ENCODE results near the gene DVL1.
A peak's percentile ranks its signal among the peaks of the same experiment; 100 is the strongest.

The DVL1 gene

DNA sequence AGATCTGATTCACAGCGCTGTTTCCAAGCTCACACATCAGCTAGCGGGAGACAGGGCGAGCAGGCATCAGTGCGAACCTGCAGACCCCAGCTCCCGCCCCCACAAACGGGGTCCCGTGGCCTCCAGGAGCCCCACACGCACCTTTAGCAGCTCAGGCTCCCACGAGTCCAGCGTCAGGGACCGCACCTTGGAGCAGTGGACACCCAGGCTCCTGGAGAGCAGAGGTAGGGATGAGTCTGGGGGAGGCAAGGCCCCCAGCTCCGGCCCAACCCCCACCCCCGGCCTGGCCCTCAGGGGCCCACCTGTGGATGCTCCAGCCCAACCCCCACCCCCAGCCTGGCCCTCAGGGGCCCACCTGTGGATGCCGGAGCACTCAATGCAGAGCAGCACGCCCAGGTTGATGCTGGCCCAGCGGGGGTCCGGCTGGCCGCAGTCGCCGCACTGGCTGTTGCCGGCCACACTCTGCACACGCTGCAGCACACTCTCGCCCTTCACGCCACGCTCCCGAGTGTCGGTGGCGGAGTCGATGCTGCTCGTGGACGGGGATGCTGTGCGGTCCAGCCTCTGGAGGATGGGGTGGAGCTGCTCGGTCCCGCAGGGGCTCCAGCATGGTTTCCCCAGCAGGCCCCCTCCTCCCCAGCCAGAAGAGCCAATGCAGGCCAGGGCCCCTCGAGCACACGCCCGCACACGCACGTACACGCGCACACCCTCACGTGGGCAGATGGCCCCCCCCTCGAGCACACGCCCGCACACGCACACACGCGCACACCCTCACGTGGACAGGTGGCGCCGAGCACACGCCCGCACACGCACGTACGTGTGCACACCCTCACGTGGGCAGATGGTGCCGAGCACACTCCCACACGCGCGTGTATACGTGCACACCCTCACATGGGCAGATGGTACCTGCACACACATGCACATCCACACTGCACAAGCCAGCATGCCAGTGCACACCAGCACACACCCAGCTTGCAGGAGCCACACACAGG, 52.9 kb downstream of the DVL1 start:
- no peak for DNase-seq (ENCODE audit: low read depth)

DNA sequence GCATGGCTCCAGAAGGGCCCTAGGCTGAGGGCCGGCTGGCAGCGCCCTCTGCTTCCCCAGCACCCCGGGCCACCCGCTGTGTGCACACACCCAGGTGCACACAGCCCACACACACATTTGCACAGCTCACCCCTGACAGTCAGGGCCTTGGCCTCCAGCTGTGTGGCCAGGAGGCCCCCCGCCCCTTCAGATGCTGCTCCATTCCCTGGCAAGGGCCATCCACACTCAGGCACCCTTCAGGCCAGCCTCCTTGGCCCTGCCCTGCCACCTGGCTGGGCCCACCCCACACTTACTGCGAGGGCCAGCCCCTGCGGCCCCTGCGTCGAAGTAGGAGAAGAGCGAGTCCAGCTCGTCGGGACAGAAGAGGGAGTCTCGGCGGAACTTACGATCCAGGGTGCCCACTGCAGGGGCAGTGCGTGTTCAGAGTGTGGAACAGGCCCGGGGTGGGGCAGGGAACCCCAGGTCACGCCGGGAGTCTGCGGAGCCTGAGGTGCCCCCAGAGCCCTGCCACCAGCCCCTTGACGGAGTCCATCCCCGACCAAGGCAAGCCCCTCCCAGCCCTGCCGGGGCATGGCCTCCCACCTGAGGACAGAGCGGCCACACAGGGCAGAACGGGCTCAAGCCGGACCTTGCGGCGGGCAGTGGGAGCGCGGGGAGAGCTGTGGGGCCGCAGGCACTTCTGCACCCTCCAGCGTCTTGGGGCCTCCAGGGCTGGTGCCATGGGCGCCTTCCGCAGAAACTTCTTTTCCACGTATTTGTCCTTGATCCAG, 53.9 kb downstream of the DVL1 start:
- DNase-seq (ENCODE audit: low read depth): no peak

DNA sequence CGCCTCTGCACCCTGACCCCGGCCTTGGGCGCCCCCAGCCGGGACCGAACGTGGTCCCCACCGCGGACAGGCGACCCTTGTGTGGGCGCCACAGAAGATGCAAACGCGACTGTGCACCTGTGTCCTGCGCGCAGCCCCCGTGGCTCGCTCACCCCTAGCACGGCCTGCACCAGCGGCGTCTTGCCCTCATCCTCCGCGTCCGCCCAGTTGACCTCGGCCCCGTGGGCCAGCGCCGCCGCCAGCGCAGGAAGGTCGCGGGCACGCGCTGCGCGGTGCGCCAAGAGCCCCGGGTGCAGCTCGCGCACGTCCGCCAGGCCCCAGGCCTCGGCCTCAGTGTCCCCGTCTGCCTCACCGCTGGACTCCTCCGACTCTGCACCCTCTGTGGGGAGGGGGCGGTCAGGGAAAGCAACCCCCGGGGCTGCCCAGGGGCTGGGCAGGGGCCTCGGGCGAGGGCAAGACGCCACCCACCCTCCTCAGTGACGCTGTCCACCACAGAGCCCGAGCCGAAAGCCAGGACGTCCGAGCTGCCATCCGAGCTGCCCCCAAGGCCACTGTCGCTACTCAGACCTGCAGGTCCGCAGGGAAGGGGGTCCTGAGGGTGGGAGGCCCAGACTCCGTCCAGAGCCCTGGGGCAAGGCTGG, 54.8 kb downstream of the DVL1 start:
- no peak for DNase-seq (ENCODE audit: low read depth)

DNA sequence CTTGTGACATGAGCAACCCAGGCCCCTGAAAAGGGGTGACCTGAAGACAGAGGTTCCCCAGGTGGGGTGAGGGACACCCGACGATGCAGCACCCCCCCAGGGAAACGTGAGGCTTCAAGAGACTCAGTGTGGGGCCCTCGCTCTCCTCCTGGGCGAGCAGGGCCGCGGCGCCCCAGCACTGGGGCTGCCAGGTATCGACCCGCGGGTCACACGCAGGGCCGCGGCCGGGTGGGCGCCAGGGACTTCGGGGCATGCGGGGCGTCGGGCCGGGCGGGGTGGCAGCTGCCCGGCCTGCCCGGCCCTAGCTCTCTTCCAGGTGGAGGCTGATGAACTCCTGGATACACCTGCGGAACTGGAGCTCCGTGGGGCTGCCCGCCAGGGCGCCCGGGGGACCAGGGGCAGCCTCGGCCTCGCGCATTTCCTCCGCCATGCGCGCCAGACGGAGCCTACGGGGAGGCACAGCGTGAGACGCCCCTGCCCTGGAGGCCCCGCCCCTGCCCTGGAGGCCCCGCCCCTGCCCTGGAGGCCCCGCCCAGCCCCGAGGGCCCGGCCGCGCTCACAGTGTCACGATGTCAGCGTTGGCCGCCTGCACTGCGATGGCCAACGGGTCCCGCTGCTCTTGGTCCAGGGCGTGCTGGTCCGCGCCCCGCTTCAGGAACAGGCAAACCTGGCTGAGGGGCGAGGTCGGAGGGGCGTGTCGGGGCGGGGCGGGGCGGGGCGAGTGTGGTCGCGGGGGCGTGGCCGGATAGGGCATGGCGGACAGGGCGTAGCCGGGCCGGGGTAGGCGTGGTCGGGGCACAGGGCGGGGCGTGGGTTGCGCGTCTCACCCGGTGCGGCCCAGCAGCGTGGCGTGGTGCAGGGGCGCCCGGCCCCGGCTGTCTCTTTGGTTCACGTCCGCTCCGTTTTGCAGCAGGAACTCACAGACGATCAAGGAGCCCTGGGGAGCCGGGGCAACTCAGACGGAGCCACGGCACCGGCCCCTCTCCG, 55.7 kb downstream of the DVL1 start:
- DNase-seq (ENCODE audit: low read depth): no peak

DNA sequence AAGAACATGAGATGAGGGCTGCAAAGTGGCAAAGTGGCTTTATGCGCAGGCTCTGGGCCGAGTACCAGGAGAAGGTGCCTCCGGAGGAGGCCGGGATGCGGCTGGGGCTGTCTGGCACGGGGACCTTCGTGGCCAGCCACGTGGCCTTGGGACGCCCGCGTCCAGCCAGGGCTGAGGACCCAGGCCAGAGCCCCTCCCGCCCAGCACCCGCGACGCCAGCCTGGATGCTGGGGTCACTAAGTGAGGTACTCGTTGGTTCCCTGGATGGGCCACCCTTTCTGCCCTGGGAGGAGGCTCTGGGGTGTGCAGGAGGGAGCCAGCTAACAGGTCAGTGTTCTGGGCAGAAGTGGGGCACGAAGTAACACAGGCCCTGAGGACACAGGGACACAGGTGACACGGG, 56.4 kb downstream of the DVL1 start:
- DNase-seq (ENCODE audit: low read depth): no peak

DNA sequence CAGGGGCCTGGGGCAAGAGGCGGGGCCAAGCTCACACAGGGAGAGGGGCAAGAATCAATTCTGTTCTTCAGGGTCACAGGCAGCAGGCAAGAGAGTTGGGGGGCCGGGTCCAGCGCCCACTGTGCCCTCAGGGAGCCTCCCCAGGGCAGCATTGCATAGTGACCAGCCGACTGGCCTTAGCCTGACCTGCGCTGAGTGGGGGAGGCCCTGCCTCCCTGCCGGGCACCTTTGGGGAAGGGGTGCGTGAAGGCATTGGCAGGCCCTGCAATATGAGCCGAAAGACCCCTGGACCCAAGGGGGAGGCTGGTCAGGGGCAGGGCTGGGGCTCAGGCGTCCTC, 56.8 kb downstream of the DVL1 start:
- DNase-seq (ENCODE audit: low read depth): no peak

DNA sequence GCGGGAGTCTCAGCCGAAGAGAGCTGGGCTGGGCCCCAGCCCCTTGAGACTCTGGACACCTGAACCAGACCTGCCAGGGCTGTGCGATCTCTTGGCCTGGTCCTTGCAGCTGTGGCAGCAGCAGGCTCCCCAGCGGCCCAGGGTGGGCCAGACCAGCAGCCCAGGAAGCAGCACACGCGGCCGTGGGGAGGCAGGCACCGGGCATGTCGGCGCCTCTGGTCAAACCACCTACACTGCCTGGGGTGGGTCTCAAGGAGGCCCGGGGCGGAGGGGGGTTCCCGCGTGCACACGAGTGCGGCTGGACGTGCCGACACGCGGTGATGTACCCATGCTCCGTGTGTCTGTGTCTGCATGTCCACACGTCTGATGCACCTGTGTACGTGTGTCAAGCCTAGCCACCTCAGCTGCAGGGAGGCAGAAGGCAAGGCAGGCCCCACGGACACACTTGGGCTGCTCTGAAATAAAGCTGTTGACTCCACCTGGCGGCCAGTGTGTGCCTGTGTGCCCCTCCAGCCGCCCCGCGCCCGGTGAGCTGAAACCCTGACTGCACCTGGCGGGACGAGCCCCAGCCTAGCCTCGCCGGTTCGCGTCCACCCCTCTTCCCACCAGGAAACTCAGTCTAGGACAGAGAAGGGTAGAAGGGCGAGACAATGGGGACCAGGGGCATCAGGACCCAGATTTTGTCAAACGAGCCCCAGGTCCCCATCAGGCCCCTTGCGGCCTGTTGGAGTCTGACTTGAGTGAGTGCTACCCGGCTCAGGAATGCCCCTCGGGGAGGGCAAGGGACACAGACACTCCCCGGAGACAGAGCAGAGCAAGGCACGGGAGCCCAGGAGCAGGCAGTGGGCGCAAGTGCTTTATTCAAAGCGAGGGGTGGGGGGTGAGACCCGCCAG, 57.4 kb downstream of the DVL1 start:
- peak; percentile 59 for DNase-seq (ENCODE audit: low read depth)

DNA sequence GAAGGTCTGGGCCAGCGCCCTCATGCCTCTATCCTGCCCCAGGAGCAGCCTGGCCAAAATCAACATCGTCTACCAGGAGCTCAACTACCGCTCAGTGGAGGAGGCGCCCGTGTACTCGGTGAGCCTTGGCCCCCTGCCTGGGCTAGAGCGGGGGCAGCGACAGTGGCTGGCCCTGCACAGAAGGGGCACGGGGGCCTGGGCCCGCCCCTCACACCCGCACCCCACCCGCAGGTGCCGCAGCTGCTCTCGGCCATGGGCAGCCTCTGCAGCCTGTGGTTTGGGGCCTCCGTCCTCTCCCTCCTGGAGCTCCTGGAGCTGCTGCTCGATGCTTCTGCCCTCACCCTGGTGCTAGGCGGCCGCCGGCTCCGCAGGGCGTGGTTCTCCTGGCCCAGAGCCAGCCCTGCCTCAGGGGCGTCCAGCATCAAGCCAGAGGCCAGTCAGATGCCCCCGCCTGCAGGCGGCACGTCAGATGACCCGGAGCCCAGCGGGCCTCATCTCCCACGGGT, 58.1 kb downstream of the DVL1 start:
- DNase-seq (ENCODE audit: low read depth): no peak

DNA sequence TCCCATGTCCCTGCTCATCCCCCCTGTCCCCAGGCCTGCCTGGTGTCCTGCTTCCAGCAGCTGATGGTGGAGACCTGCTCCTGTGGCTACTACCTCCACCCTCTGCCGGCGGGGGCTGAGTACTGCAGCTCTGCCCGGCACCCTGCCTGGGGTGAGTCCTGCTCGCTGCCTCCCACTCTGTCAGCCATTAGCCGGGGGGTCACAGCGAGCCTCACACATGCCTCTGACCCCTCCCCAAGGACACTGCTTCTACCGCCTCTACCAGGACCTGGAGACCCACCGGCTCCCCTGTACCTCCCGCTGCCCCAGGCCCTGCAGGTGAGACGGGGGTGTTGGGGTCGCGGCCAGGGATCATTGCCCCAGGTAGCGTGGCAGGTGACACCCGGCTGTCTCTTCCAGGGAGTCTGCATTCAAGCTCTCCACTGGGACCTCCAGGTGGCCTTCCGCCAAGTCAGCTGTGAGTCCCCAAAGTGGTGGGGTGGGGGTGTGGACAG, 58.9 kb downstream of the DVL1 start:
- no peak for DNase-seq (ENCODE audit: low read depth)

DNA sequence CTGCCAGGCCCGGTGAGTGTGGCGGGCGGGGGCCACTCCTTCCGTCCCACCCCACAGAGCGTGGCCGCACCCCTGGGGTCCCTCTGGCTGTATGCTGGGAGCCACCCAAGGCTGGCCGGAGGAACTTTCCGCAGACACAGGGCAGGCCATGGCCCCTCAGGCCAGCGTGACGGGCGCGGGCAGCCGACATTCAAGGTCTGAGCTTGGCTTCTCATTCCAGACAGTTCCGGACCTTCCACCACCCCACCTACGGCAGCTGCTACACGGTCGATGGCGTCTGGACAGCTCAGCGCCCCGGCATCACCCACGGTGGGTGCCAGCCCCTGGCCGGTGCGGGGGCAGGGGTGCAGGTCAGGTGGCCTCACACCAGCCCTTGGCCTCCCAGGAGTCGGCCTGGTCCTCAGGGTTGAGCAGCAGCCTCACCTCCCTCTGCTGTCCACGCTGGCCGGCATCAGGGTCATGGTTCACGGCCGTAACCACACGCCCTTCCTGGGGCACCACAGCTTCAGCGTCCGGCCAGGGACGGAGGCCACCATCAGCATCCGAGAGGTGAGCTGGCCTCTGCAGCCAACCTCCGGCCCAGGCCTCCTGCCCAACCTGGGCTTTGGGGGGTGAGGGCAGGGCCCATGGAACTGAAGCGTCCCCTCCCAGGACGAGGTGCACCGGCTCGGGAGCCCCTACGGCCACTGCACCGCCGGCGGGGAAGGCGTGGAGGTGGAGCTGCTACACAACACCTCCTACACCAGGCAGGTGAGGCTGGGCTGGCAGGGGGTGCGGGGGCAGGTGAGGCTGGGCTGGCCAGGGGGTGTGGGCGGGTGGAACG, 61.7 kb downstream of the DVL1 start:
- DNase-seq (ENCODE audit: low read depth): no peak

DNA sequence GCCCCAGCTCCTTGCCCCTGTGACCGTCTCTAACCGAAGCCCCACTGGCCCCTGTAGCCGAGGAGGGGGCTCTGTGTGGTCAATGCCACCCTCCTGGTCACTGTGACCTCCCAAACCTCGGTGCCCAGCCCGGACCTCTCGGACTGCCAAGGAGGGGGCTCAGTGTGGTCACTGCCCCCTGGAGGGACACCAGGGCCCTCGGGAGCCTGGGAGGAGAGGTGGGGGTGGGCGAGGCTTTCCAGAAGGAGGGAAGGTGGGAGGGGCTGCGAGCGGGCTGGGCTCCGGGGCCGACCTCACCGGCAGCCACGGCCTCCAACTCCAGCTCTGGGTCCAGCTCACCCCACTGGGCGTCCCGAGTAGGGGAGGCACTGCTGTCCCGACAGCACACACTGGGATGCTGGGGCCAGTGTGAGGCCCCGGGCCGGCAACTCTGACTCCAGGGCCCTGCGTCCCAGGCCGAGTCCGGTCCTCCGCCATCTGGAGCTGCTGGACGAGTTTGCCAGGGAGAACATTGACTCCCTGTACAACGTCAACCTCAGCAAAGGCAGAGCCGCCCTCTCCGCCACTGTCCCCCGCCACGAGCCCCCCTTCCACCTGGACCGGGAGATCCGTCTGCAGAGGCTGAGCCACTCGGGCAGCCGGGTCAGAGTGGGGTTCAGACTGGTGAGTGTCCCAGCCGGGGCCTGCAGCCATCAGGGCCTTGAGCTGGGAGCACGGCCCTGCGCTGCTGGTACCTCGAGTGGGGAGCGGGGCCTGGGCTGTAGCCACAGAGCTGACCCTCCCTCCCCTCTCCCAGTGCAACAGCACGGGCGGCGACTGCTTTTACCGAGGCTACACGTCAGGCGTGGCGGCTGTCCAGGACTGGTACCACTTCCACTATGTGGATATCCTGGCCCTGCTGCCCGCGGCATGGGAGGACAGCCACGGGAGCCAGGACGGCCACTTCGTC, 62.6 kb downstream of the DVL1 start:
- DNase-seq (ENCODE audit: low read depth): no peak

DNA sequence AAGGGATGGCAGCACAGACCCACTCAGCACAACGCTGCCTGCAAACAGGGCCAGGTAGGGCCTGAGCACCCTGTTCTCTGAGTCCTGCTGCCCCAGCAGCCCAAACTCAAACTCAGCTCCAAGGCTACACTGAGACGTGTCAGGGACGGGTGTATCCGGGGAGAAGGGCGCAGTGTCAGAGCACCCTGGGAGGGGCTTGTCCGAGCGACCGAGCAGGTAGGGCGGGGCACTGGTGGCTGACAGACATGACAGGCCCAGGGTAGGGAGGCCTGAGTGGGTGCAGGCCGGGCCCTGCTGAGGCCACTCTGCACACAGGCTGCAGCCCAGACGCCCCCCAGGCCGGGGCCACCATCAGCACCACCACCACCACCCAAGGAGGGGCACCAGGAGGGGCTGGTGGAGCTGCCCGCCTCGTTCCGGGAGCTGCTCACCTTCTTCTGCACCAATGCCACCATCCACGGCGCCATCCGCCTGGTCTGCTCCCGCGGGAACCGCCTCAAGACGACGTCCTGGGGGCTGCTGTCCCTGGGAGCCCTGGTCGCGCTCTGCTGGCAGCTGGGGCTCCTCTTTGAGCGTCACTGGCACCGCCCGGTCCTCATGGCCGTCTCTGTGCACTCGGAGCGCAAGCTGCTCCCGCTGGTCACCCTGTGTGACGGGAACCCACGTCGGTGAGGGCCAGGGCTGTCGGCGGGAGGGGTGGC, 63.5 kb downstream of the DVL1 start:
- no peak for DNase-seq (ENCODE audit: low read depth)
